Measurements from ENCODE around the gene AFP.

The AFP gene

GRCh38 chr4:73485085-73485484, 49.1 kb downstream of the AFP start:
- Histone ChIP-seq H3K4me1 (ENCODE audit: insufficient read depth, low read length) (no peaks in the 10 kb centered on the region), H3K36me3 (ENCODE audit: insufficient read depth, low read length) (no peaks in the 10 kb centered on the region), H3K9me3 (ENCODE audit: control insufficient read depth, insufficient read depth, low read length) (no peaks in the 10 kb centered on the region), H3K9ac (ENCODE audit: low read depth, low read length) (no peak overlapping the region)

DNA sequence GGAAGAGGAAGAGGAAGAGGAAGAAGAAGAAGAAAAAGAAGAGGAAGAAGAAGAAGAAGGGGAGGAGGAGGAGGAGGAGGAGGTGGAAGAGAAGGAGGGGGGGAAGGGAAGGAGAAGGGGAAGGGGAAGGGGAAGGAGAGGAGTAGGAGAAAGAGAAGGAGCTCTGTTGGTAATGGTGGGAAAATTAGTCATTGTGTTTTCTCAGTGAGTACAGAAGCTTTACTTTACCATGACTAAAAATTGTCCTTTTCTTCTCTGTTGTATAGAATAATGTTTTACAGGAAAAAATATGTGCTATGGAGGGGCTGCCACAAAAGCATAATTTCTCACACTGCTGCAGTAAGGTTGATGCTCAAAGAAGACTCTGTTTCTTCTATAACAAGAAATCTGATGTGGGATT, 49.6 kb downstream of the AFP start:
- H3K4me1 ChIP-seq (ENCODE audit: insufficient read depth, low read length), result no peaks in the 10 kb centered on the region
- H3K9me3 ChIP-seq (ENCODE audit: control insufficient read depth, insufficient read depth, low read length), result no peaks in the 10 kb centered on the region
- no peak overlapping the region for H3K9ac ChIP-seq (ENCODE audit: low read depth, low read length)
- no peaks in the 10 kb centered on the region for H3K36me3 ChIP-seq (ENCODE audit: insufficient read depth, low read length)

DNA sequence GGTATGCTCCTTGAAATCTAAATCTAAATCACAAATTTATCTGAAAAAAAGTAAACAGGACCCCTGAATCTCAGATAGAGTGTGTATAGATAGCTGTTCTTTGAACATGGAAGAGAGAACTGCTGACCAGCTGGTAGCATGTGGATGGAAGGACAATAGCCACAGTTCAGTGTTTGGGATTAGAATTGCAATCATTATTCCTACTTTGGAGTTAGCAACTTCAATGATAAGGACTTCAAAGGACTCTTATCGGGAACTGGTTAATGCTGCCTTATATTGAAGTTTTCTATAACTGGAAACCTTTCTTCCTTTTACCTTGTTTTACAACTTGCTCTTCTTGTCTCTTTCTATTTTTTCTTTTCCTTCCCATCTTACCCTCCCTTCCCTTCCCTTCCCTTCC, 50.5 kb downstream of the AFP start:
- H3K9me3 ChIP-seq (ENCODE audit: control insufficient read depth, insufficient read depth, low read length), result no peaks in the 10 kb centered on the region
- H3K9ac ChIP-seq (ENCODE audit: low read depth, low read length), result no peak overlapping the region
- H3K4me1 ChIP-seq (ENCODE audit: insufficient read depth, low read length), result no peaks in the 10 kb centered on the region
- no peaks in the 10 kb centered on the region for H3K36me3 ChIP-seq (ENCODE audit: insufficient read depth, low read length)

DNA sequence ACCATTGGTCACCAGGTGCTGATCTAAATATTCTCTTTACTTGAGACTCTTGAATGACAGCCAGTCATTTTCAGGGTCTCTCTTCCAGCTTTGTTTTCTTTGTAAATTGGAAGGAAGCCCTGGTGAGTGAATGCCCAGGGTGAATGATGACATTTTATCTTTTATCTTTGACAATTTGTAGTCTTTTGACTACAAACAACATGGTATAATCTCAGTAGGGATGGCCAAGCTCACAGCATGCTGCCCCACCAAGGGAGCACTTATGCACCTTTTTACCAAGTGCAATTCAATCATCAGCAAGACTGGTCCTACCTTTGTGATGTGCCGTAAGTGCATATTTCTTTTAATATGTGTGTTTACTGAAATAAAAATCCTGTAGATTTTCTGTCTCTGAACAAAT, 51.2 kb downstream of the AFP start:
- no peaks in the 10 kb centered on the region for H3K4me1 ChIP-seq (ENCODE audit: insufficient read depth, low read length)
- H3K9me3 ChIP-seq (ENCODE audit: control insufficient read depth, insufficient read depth, low read length), result no peaks in the 10 kb centered on the region
- no peaks in the 10 kb centered on the region for H3K36me3 ChIP-seq (ENCODE audit: insufficient read depth, low read length)
- no peak overlapping the region for H3K9ac ChIP-seq (ENCODE audit: low read depth, low read length)

GRCh38 chr4:73499996-73500765, 64.2 kb downstream of the AFP start:
- Histone ChIP-seq H3K9me3 (ENCODE audit: control insufficient read depth, insufficient read depth, low read length) (no peaks in the 10 kb centered on the region; the same call in 1 of the 2 replicates), H3K36me3 (ENCODE audit: insufficient read depth, low read length) (no peaks in the 10 kb centered on the region), H3K4me1 (ENCODE audit: insufficient read depth, low read length) (no peaks in the 10 kb centered on the region), H3K9ac (ENCODE audit: low read depth, low read length) (no peak overlapping the region)

DNA sequence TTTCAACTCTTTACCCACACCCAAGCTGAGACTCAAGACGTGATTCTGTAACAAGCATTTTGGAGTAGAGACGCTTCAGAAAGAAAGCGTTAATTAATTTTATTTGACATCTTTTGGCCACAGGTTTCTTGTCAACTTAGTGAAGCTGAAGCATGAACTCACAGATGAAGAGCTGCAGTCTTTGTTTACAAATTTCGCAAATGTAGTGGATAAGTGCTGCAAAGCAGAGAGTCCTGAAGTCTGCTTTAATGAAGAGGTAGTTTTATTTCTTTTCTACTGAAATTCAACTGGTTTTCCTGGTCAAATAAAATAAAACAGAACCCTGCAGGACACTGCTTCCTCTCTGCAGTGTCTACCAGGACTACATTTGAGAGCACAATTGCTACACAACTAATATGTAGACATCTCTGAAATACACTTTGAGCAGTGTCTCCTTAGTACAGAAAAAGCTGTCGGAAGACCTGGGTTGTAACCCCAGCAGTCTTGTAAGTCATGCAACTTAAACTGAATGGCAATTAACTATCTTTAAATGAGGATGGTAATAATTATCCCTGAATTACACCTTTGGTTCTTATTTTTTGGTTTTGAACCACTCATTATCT, 65.7 kb downstream of the AFP start:
- Histone ChIP-seq H3K4me1 (ENCODE audit: insufficient read depth, low read length) (no peaks in the 10 kb centered on the region), H3K9me3 (ENCODE audit: control insufficient read depth, insufficient read depth, low read length) (no peaks in the 10 kb centered on the region; the same call in 1 of the 2 replicates), H3K36me3 (ENCODE audit: insufficient read depth, low read length) (no peaks in the 10 kb centered on the region)

DNA sequence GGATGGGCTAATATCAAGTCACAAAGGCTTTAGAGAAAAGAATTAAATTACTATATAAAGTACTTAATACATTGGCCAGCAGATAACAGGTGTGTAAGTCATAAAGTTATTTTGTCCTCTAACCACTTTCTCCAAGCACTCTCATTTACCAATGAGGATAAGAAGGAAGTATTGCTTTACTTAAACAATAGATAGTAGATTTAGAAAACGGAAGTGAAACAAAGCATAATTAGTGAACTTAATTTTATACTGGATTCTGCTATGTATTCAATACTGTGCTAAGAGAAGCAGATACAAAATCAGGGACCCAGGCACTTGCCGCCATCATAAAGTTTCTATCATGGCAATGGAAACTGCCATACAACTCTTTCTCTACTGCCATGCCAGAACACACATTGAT, 69.5 kb downstream of the AFP start:
- H3K4me1 ChIP-seq (ENCODE audit: insufficient read depth, low read length), result no peaks in the 10 kb centered on the region
- H3K36me3 ChIP-seq (ENCODE audit: insufficient read depth, low read length), result no peaks in the 10 kb centered on the region
- H3K9me3 ChIP-seq (ENCODE audit: control insufficient read depth, insufficient read depth, low read length), result no peaks in the 10 kb centered on the region
- no peak overlapping the region for H3K9ac ChIP-seq (ENCODE audit: low read depth, low read length)

More for the DNA sequence above, 65.7 kb downstream of the AFP start:
- no peak overlapping the region for H3K9ac ChIP-seq (ENCODE audit: low read depth, low read length)

Data from ES-I3 (cell line).